GM12878 (cell line): ENCODE results near the gene C16orf82. TPM values are rescaled to one million over a fixed set of nuclear protein-coding genes. Genes with fewer than 3 reads are reported as not detected.
A peak's percentile ranks its signal among the peaks of the same experiment; 100 is the strongest.

Experiments
- ASH2L ChIP-seq: fragments of 300-600, 200-600 bp; sonication (generic); IDR thresholded peaks from 2 replicates; pipeline ENCODE4 v1.6.1; 2017; ENCODE audit warnings: low read depth, mild to moderate bottlenecking, borderline replicate concordance
- ATF3 ChIP-seq: IDR thresholded peaks from 2 replicates; pipeline ENCODE4 v1.6.1; 2011; ENCODE audit warnings: low read depth, mild to moderate bottlenecking, low read length, moderate library complexity, borderline replicate concordance; ENCODE audit errors: extremely low read depth
- E4F1 ChIP-seq: fragments of 450-650 bp; IDR thresholded peaks from 2 replicates; pipeline ENCODE4 v1.6.1; 2018; ENCODE audit warnings: borderline replicate concordance, mild to moderate bottlenecking; ENCODE audit not compliant: partially characterized antibody
- EGR1 ChIP-seq, 2 experiments: IDR thresholded peaks; 1 replicate in 1 of 2; 2 replicates in 1 of 2; pipeline ENCODE4 v1.6.1; 2011 to 2012; ENCODE audit warnings: low read depth in 2 of 2, low read length in 2 of 2, borderline replicate concordance in 1 of 2, mild to moderate bottlenecking in 1 of 2, moderate library complexity in 1 of 2
- FOS ChIP-seq: IDR thresholded peaks from 3 replicates; pipeline ENCODE4 v1.6.1; 2011; ENCODE audit warnings: borderline replicate concordance; ENCODE audit not compliant: insufficient read length; ENCODE audit errors: extremely low read depth
- IKZF2 ChIP-seq, 2 experiments: fragments of 450-650 bp; IDR thresholded peaks; 2 replicates each; pipeline ENCODE4 v1.6.1; 2017; ENCODE audit warnings: mild to moderate bottlenecking in 2 of 2, moderate library complexity in 2 of 2
- LARP7 ChIP-seq: fragments of 450-650 bp; IDR thresholded peaks from 2 replicates; pipeline ENCODE4 v1.6.1; 2017; ENCODE audit warnings: mild to moderate bottlenecking
- PML ChIP-seq: IDR thresholded peaks from 2 replicates; pipeline ENCODE4 v1.6.1; 2012; ENCODE audit warnings: low read length, inconsistent platforms
- SMC3 ChIP-seq: IDR thresholded peaks from 2 replicates; pipeline ENCODE4 v1.6.1; 2011; ENCODE audit warnings: low read length, improper control_type of control experiment, borderline replicate concordance
- WRNIP1 ChIP-seq: IDR thresholded peaks from 2 replicates; pipeline ENCODE4 v1.6.1; 2011; ENCODE audit warnings: low read depth, low read length, improper control_type of control experiment, borderline replicate concordance
- ZNF24 ChIP-seq: fragments of 450-650 bp; IDR thresholded peaks from 2 replicates; pipeline ENCODE4 v1.6.1; 2017; ENCODE audit warnings: antibody characterized with exemption, mild to moderate bottlenecking
- polyA plus RNA-seq, 11 experiments: library from polyadenylated mRNA; depleted of rRNA in 4 of 11; unstranded in 6 of 11; stranded (reverse) in 5 of 11; fragments of >200 nt; fragmentation: Nextera tagmentation in 4 of 11; fragmentation: Illumina TruSeq in 1 of 11; extraction: Ambion mirVana in 4 of 11; extraction: Trizol in 1 of 11; gene quantifications; 1 replicate in 1 of 11; 2 replicates in 10 of 11; pipeline versions ENCODE4 v1.2.1 to v1.2.3, GENCODE V29; 2011 to 2016; ENCODE audit warnings: inconsistent platforms in 2 of 11, missing spikeins in 2 of 11, low read depth in 1 of 11
- total RNA-seq, 4 experiments: library from RNA; depleted of rRNA in 3 of 4; stranded (reverse); fragments of >200 nt in 3 of 4; fragmentation: Illumina TruSeq in 1 of 4; extraction: Trizol in 1 of 4; gene quantifications; 2 replicates each; pipeline versions ENCODE4 v1.2.1 to v1.2.3, GENCODE V29; 2013 to 2021
- TF ChIP-seq, protein P1 (sequence below): IDR thresholded peaks from 2 replicates; pipeline ENCODE4 v1.6.1; 2012; ENCODE audit warnings: improper control_type of control experiment, low read depth, low read length; ENCODE audit not compliant: insufficient replicate concordance

C16orf82 gene
- total and polyA plus RNA-seq, 10 of the 15 experiments (the other 5 are each of a cell fraction or from before 2014, with no cell fraction given) = not detected

DNA sequence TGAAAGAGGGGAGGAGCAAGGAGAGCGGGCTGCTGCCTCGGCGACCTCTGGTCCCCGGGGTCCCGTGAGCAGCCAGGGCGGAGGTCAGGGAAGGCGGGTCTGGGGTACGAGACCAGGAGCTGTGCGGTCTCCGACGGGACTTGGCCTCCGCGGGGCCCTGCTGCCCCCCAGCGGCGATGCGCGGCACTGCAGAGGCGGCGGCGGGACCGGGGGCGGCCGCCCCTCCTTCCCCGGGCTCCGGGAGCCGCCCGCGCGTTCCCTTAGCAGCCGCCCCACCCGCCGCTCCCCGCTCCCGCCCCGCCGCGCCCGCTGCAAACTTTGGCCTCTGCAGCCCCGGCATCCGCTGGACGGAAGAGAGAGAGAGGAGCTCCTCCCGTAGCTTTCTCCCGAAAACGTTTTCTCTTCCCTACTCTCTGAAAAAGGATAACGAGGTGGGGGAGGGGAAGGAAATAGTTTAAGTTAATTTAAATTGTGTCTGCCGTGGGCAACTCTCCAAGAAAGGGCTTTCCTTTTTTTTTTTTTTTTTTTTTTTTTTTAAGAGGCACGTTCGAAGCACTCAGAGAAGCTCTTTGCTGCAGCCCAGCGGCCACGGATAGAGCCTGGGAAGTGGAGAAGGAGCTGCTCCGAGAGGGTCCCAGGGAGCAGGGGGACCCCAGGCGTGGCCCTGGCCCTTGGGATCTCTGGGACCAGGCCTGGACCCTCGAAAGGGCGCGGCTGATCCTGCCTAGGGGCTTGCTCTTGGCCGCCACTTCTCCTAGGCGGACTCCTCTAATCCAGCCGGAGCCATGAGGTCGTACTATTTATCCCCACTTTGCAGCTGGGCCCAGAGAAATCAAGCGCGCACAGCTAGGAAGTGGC, 43.2 kb downstream of the C16orf82 start (continued):
- TF ChIP-seq E4F1 = no peak
- TF ChIP-seq LARP7 = 0 out of 2 replicates have a peak, but pooled peaks have one; percentile 30
- TF ChIP-seq ASH2L = no peak
- TF ChIP-seq, protein P1, sequence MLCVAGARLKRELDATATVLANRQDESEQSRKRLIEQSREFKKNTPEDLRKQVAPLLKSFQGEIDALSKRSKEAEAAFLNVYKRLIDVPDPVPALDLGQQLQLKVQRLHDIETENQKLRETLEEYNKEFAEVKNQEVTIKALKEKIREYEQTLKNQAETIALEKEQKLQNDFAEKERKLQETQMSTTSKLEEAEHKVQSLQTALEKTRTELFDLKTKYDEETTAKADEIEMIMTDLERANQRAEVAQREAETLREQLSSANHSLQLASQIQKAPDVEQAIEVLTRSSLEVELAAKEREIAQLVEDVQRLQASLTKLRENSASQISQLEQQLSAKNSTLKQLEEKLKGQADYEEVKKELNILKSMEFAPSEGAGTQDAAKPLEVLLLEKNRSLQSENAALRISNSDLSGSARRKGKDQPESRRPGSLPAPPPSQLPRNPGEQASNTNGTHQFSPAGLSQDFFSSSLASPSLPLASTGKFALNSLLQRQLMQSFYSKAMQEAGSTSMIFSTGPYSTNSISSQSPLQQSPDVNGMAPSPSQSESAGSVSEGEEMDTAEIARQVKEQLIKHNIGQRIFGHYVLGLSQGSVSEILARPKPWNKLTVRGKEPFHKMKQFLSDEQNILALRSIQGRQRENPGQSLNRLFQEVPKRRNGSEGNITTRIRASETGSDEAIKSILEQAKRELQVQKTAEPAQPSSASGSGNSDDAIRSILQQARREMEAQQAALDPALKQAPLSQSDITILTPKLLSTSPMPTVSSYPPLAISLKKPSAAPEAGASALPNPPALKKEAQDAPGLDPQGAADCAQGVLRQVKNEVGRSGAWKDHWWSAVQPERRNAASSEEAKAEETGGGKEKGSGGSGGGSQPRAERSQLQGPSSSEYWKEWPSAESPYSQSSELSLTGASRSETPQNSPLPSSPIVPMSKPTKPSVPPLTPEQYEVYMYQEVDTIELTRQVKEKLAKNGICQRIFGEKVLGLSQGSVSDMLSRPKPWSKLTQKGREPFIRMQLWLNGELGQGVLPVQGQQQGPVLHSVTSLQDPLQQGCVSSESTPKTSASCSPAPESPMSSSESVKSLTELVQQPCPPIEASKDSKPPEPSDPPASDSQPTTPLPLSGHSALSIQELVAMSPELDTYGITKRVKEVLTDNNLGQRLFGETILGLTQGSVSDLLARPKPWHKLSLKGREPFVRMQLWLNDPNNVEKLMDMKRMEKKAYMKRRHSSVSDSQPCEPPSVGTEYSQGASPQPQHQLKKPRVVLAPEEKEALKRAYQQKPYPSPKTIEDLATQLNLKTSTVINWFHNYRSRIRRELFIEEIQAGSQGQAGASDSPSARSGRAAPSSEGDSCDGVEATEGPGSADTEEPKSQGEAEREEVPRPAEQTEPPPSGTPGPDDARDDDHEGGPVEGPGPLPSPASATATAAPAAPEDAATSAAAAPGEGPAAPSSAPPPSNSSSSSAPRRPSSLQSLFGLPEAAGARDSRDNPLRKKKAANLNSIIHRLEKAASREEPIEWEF = no peak
- TF ChIP-seq IKZF2 (IDR thresholded peaks at IDR 0.05) = no peak
- peak in 1 of 2 experiments; percentile 82; a peak in 2 of 3 replicates for TF ChIP-seq EGR1 (IDR thresholded peaks at IDR 0.05; ENCODE audit: borderline replicate concordance in 1 of 2, low read depth in 2 of 2, low read length in 2 of 2)
- TF ChIP-seq PML = no peak
- peak; percentile 83 for TF ChIP-seq ZNF24
- TF ChIP-seq FOS = no peak
- TF ChIP-seq SMC3 = peak; percentile 59
- TF ChIP-seq WRNIP1 = no peak
- no peak for TF ChIP-seq ATF3
